ENCODE data around the gene TMEM63C.
A peak's percentile ranks its signal among the peaks of the same experiment; 100 is the strongest.

TMEM63C gene

DNA sequence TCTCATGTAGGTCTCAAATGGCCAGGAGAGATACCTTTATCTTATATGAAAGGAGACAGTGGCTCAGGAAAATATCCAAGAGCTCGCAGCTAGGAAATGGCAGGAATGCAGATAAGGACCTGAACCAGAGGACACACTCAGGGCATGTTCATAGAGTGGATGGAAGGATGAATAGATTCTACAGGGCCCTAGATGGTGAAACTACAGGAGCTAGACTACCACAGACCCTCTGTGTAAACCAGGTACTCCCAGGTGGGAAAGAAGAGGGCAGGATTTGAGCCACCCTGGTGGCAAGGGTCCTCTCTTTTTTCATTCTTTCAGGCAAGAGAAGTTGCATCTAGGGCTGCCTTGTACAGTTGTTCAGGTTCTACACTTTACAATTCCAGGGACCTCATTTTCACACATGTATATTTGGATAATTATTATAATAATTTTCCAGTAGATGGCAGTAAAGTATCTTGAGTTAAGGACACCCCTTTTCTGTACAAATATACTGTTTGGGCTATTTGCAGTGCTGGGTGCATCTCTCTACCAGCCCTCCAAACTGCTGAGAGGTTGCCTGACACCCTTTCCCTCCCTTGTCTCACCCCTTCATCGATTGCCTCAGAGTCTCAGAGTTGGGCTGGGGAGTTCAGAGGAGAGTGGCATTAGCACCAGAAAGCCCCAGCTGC, 29.5 kb upstream of the TMEM63C start:
- Histone ChIP-seq H3K4me3 (ENCODE audit: low read length) (no peak overlapping the region), H2AFZ (ENCODE audit: low read depth, low read length) (no peak overlapping the region), H3K27me3 (ENCODE audit: low read depth, low read length) (peaks cover 3% of the 10 kb centered on the region; the same call in 1 of the 2 replicates), H3K36me3 (replicated peaks; ENCODE audit: low read depth, low read length) (no peaks in the 10 kb centered on the region), H3K79me2 (ENCODE audit: low read length) (no peaks in the 10 kb centered on the region), H3K27ac (ENCODE audit: low read length) (no peak overlapping the region), H3K9me3 (ENCODE audit: insufficient read depth, low read length) (no peaks in the 10 kb centered on the region), H4K20me1 (ENCODE audit: insufficient read depth, low read length) (no peaks in the 10 kb centered on the region), H3K4me2 (ENCODE audit: low read length) (no peak overlapping the region), H3K9ac (ENCODE audit: low read length) (no peak overlapping the region), H3K4me1 (ENCODE audit: low read length) (peaks cover 23% of the 10 kb centered on the region)
- TF ChIP-seq EZH2phosphoT487 (IDR thresholded peaks at IDR 0.05; ENCODE audit: low read depth): no peak
- TF ChIP-seq, protein P1, sequence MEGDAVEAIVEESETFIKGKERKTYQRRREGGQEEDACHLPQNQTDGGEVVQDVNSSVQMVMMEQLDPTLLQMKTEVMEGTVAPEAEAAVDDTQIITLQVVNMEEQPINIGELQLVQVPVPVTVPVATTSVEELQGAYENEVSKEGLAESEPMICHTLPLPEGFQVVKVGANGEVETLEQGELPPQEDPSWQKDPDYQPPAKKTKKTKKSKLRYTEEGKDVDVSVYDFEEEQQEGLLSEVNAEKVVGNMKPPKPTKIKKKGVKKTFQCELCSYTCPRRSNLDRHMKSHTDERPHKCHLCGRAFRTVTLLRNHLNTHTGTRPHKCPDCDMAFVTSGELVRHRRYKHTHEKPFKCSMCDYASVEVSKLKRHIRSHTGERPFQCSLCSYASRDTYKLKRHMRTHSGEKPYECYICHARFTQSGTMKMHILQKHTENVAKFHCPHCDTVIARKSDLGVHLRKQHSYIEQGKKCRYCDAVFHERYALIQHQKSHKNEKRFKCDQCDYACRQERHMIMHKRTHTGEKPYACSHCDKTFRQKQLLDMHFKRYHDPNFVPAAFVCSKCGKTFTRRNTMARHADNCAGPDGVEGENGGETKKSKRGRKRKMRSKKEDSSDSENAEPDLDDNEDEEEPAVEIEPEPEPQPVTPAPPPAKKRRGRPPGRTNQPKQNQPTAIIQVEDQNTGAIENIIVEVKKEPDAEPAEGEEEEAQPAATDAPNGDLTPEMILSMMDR (IDR thresholded peaks at IDR 0.05; ENCODE audit: low read depth, low read length): peak; percentile 40

DNA sequence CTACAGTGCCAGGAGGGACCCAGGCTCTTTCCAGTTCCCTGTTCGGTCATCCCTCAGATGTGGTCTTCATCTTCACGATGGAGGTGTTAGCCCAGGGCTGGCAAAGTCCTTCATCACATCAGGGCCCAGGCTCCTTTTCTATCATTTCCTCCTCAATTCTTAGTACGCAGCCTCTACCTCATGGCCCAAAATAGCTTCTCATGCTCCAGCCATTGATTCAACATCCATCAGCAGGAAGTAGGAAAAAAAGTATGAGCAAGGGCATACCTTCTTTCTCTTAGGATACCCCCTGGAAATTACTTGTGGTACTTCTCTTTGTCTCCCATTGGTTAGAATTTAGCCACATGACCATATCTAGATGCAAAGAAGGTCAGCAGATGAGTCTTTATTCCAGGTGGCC, 27.8 kb upstream of the TMEM63C start:
- TF ChIP-seq, protein P1 (IDR thresholded peaks at IDR 0.05; ENCODE audit: low read depth, low read length): no peak
- no peak for TF ChIP-seq EZH2phosphoT487 (IDR thresholded peaks at IDR 0.05; ENCODE audit: low read depth)
- H3K4me2 ChIP-seq (ENCODE audit: low read length): peak overlapping the region; percentile 47

DNA sequence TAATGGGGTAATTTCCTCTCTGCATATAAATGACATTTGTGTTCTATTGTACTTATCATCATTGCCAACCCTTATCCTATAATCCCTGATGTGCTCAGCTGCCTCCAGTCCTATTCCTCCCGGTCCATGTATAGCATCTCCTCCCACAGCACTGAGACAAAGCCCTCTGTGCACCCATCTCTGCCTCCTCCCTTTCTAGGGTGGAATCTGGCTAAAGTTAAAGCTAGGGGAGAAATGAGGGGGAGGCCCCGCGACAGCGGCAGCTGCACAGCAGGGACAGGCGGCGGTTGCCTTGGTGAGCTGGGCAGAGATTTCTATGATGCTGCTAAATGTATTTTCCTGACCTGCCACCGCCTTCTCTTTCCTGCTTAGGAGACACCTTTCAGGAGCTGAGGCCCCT, 27.2 kb upstream of the TMEM63C start:
- H3K27me3 ChIP-seq (ENCODE audit: low read depth, low read length): 0 out of 2 replicates have a peak, but pooled peaks cover 8% of the 10 kb centered on the region
- TF ChIP-seq EZH2phosphoT487 (IDR thresholded peaks at IDR 0.05; ENCODE audit: low read depth): no peak
- TF ChIP-seq, protein P1 (IDR thresholded peaks at IDR 0.05; ENCODE audit: low read depth, low read length): no peak
- H3K4me1 ChIP-seq (ENCODE audit: low read length): peaks cover 23% of the 10 kb centered on the region
- H3K9ac ChIP-seq (ENCODE audit: low read length): no peak overlapping the region
- H3K4me2 ChIP-seq (ENCODE audit: low read length): peak overlapping the region; percentile 47
- H3K4me3 ChIP-seq (ENCODE audit: low read length): peak overlapping the region; percentile 17; the same call in 1 of the 2 replicates
- no peaks in the 10 kb centered on the region for H3K9me3 ChIP-seq (ENCODE audit: insufficient read depth, low read length)
- no peaks in the 10 kb centered on the region for H3K36me3 ChIP-seq (replicated peaks; ENCODE audit: low read depth, low read length)
- no peaks in the 10 kb centered on the region for H3K79me2 ChIP-seq (ENCODE audit: low read length)
- H3K27ac ChIP-seq (ENCODE audit: low read length): peak overlapping the region; percentile 38; the same call in 1 of the 2 replicates
- H4K20me1 ChIP-seq (ENCODE audit: insufficient read depth, low read length): no peaks in the 10 kb centered on the region
- no peak overlapping the region for H2AFZ ChIP-seq (ENCODE audit: low read depth, low read length)

More for the DNA sequence above, 27.8 kb upstream of the TMEM63C start:
- peak overlapping the region; percentile 38; the same call in 1 of the 2 replicates for H3K27ac ChIP-seq (ENCODE audit: low read length)
- H4K20me1 ChIP-seq (ENCODE audit: insufficient read depth, low read length): no peaks in the 10 kb centered on the region
- H3K36me3 ChIP-seq (replicated peaks; ENCODE audit: low read depth, low read length): no peaks in the 10 kb centered on the region
- H3K4me1 ChIP-seq (ENCODE audit: low read length): peaks cover 23% of the 10 kb centered on the region
- no peak overlapping the region for H2AFZ ChIP-seq (ENCODE audit: low read depth, low read length)
- H3K9ac ChIP-seq (ENCODE audit: low read length): no peak overlapping the region
- 0 out of 2 replicates have a peak, but pooled peaks cover 4% of the 10 kb centered on the region for H3K27me3 ChIP-seq (ENCODE audit: low read depth, low read length)
- H3K9me3 ChIP-seq (ENCODE audit: insufficient read depth, low read length): no peaks in the 10 kb centered on the region
- H3K79me2 ChIP-seq (ENCODE audit: low read length): no peaks in the 10 kb centered on the region
- 0 out of 2 replicates have a peak overlapping the region, but pooled peaks have one; percentile 17 for H3K4me3 ChIP-seq (ENCODE audit: low read length)

DNA sequence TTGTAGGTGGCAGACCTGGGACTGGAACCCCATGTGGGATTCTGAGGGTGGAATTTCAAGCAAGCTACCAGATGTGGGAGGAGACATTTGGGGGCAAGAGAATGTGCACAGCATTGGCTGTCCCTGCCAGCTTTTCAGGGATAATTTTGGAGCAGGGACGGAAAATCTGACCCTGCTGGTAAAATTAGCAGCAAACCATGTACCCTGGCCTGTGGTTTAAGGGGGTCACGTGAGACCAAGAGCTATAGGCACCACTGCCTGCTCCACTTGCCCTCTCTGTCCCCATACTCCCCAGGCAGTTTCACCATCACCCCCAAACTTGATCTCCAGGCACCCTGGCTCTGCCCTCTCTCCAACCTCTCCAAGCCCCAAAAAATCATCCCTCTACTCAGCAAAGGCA, 26.5 kb upstream of the TMEM63C start:
- Histone ChIP-seq H3K9ac (ENCODE audit: low read length) (peak overlapping the region; percentile 3; the same call in 1 of the 2 replicates), H3K4me2 (ENCODE audit: low read length) (peak overlapping the region; percentile 47), H3K27ac (ENCODE audit: low read length) (no peak overlapping the region), H2AFZ (ENCODE audit: low read depth, low read length) (no peak overlapping the region), H3K79me2 (ENCODE audit: low read length) (no peaks in the 10 kb centered on the region), H3K36me3 (replicated peaks; ENCODE audit: low read depth, low read length) (no peaks in the 10 kb centered on the region), H3K9me3 (ENCODE audit: insufficient read depth, low read length) (no peaks in the 10 kb centered on the region), H3K4me1 (ENCODE audit: low read length) (peaks cover 23% of the 10 kb centered on the region), H4K20me1 (ENCODE audit: insufficient read depth, low read length) (no peaks in the 10 kb centered on the region), H3K27me3 (ENCODE audit: low read depth, low read length) (0 out of 2 replicates have a peak, but pooled peaks cover 8% of the 10 kb centered on the region), H3K4me3 (ENCODE audit: low read length) (peak overlapping the region; percentile 5; the same call in 1 of the 2 replicates)
- TF ChIP-seq, protein P1 (IDR thresholded peaks at IDR 0.05; ENCODE audit: low read depth, low read length): no peak
- no peak for TF ChIP-seq EZH2phosphoT487 (IDR thresholded peaks at IDR 0.05; ENCODE audit: low read depth)
